Activated gamma-delta T cell treated with Interleukin-2 at 50 U/mL for 16 hours (primary cell): ENCODE measurements around the gene CHRNA4.

Source experiments
- DNase-seq: peaks from one replicate; pipeline ENCODE4 v3.0.0-alpha.2; 2020

Gene CHRNA4

GRCh38 chr20:63362436-63363009 lies 1.4 kb upstream of the CHRNA4 start:
- DNase-seq: no peak

- no peak for DNase-seq
These were observed 628 bp upstream of the CHRNA4 start for GRCh38 chr20:63361519-63362435.

- DNase-seq: no peak
These were observed 956 bp downstream of the CHRNA4 start for GRCh38 chr20:63359937-63360849.

DNA sequence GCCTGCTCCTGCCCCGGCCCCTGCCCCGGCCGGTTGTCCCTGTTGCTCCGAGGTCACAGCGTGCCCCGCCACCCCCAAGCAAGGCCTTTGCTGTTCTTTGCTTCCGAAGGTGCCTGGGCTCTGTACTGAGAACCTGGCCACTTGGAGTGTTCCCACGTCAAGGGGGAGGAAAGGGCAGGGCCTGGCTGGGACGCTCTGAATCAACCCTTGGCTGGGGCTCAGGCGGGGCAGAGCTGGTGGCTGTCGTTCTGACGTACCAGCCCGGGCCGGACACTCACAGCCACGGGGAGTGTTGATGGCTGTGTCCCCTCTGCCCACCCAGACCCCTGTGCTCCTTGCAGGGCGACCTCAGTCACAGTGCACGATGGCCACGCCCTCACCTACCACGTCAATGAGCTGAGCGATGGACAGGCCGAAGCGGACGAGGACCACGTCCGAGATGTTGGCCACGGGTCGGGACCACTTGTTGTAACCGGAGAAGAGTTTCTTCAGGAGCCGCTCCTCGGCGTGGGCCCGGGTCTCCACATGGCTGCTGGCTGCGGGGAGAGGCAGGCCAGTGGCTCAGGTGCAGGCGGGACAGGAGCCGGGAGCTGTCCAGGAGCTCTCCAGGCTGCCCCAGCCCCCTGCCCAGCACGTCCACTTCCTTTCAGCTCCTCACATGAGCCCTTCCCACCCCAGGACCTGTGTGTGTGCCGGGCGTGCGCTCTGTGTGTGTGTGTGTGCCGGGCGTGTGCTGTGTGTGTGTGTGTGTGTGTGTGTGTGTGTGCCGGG lies 1.8 kb downstream of the CHRNA4 start:
- DNase-seq: no peak

DNA sequence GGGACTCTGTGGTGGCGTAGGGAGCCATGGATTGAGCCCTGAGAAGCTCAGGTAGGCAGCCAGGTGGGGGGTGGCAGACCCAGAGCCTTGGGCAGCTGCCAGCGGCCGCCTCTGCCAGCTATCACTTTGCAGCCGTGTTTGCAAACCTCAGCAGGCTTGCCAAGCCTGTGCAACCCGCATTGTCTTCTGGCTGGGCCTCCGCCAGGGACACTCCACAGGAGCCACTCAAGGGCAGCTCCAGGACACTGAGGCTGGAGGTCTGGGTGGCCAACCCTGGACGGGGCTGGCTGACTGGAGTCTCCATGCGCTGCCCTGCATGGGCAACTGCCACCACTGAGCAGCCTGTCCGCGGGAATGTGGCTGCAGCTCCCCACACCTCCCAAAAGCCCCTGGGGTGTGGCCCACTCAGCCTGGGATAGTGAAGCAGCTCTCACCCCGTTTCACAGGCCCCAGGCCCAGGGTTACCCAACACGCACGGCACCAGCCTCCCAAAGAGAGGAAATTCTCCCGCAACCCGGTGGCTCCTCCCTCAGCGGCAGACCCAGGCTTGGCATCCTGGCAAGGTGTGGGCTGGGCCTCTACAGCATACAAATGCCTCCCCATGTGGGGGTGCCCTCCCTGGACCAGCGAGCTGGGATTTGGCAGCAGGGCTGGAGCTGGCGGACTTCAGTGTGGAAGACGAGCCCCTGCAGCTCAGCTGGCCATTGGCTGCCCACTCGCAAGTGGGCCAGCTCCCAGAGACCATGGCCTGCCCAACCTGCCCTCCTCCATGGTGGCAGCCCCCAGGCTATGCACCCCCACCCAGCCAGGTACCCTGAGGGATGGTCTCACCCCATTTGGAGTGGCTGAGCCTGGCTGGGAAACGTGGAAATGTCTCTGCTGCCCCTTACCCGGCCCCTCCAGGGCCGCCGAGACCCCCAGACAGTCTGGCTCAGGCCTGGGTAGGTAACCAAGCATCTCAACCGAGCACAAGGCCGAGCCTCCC lies 2.9 kb downstream of the CHRNA4 start:
- no peak for DNase-seq

GRCh38 chr20:63356931-63357879 lies 3.9 kb downstream of the CHRNA4 start:
- no peak for DNase-seq

DNA sequence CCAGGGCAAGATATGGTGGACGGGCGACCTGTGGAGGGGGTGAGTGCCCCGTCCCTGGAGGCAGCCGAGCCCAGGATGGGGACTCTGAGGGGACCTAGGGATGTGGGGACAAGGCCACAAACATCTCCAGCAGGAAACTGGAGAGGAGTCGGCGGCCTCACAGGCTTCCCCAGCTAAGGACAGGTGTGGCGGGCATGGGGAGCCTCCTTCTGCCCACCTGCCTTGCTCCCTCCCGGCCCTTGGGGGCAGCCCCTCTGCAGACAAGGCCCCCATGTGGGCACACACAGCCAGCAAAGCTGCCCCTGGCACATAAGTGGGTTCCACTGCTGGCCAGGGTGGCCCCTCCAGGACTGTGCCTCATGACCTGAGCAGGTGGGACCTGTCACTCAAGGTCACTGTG lies 4.6 kb downstream of the CHRNA4 start:
- no peak for DNase-seq

DNA sequence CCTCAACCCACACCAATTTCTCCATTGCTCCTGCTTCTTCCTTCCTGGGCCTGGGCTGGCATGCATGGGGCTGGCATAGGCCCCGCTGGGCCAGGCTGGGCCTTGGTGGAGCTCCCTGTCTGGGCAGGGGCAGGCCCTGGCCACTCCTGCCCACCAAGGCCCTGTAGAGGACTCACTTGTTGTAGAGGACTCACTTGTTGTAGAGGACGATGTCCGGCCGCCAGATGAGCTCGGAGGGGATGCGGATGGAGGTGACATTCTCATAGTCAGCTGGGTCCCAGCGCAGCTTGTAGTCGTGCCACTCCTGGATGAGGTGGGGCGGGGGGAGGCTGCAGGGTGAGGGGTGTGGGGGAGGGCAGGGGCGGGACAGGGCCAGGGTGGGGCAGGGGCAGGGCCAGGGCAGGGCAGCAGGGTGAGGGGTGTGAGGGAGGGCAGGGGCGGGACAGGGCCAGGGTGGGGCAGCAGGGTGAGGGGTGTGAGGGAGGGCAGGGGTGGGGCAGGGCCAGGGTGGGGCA lies 5.3 kb downstream of the CHRNA4 start:
- no peak for DNase-seq

GRCh38 chr20:63354636-63355350 lies 6.4 kb downstream of the CHRNA4 start:
- DNase-seq: no peak

DNA sequence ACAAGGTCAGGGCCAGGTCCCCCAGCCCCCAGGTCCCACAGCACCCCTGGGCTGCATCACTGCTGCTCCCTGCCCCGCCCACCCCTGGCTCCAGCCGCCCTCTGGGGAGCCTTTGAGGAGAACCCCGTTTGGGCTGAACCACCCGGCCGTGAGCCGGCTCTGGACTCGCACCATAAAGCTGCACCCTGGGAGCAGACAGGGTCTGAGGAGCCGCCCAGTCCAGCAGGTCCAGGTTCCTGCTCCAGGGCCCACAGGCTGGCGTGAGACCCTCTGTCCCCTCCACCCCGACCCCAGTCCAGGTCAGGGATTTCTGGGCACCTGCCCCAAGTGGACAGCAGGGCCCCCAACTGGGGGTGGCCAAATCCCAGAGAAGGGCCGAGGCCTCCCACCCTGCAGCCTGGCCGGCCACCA lies 8.3 kb downstream of the CHRNA4 start:
- no peak for DNase-seq

DNA sequence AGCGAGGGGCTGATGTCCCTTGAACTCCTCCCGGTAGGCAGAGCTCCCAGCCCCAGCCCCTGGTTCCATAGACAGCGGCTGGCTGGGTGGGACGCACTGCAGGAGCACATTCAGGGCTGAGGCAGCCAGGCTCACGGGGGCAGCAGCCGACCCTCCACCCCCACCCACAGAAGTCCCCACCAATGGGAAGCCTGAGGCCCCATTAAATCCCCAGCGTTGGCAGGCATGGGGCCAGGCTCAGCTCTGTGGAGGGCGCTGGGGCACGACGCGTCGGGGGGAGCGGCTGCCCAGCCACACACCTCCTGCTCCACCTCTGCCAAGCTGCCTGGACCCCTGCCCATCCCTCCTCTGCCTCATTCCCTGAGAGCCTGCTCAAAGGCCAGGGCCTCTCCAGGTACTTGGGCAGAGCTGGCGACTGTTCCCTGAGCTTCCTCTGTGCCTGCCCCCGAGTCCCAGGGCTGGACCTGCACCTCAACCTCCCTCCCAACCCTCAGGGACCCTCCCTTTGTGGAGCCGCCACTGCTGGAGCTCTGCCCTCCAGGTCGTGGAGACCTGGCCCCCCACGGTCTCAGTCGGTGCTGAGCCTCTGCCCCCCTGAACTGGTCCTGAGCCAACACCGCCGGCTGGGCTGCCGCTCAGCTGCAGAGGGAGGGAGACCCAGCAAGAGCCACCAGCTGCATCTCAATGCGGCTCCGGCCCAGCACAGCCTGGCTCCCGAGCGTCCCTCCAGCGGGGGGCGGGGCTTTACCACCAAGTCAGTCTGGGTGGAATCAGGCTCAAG lies 9.1 kb downstream of the CHRNA4 start:
- no peak for DNase-seq

DNA sequence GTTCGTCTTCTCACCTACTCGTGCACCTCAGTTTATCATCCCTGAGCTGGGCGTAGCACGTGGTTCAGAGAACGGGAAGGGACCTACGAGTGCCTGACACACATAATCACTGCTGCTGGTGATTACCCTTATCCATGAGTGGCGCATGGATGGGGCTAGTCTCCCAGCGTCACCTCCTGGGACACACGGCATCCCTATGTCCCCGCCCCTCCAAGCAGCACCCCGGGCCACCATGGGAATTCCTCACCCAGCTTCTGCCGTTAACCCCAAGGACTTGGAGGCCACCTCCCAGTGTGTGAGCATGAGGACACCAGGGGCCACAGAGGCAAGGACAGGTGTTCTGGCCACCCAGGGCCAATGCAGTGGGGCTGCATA lies 9.8 kb downstream of the CHRNA4 start:
- no peak for DNase-seq

DNA sequence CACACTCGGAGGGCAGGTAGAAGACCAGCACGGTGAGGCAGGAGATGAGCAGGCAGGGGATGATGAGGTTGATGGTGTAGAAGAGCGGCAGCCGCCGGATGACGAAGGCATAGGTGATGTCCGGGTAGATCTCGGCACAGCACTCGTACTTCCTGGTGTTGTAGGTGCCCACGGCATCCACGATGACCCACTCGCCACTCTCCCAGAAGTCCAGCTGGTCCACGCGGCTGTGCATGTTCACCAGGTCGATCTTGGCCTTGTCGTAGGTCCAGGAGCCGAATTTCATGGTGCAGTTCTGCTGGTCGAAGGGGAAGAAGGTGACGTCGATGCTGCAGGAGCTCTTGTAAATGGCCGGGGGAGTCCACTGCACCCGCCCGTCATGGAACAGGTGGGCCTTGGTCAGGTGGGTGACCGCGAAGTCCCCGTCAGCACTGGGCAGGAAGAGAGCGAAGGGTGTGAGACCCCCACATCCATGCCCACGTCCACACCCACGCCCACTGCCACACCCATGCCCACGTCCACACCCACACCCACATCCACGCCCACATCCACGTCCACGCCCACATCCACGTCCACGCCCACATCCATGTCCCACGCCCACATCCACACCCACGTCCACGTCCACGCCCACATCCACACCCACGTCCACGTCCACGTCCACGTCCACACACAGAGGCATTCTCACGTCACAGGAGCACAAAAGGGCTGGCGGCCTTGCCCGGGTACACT lies 10.4 kb downstream of the CHRNA4 start:
- DNase-seq: no peak

DNA sequence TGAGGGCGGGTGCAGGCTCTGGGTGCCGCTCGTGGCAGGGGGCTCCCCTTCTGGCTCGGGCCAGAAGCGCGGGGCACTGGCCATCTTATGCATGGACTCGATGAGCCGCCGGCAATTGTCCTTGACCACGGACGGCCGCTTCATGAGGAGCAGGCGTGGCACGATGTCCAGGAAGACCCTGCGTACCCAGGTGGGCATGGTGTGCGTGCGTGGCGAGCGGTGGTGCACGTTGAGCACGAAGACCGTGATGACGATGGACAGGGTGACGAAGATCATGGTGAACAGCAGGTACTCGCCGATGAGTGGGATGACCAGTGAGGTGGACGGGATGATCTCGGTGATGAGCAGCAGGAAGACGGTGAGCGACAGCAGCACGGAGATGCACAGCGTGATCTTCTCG lies 11.0 kb downstream of the CHRNA4 start:
- DNase-seq: no peak

GRCh38 chr20:63349516-63349895 lies 11.6 kb downstream of the CHRNA4 start:
- DNase-seq: no peak

DNA sequence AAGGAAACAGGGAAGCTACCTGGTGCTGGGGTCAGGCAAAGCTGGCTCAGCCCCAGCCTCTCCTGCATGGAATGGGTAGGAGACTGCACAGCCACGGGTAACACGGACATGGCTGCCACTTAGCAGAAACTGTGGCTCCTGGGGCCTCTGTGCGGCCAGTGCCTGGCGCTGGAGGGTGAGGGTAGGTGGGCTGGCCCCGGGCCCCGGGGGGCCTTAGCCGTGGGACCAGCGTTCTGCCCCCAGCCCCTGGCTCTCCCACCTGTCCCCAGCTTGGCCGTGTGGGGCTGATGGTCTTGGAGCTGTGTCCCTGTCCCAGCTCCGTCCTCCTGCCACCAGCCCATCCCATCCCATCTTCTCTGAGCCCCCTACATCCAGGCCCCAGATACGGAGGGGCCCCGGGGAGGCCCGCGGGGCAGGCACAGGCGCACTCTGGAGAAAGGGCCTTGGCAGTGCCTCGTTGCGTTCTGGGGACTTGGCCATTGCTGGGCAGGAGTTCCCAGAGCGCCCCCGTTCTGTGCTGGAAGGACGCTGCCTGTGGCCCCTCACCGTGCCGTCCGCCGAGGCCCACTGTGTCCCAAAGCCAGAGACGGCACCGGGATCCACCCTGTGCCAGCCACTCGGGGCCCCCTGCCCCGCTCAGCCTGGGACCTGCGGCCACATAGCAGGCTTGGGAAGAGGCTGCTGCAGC lies 12.2 kb downstream of the CHRNA4 start:
- no peak for DNase-seq
